Endothelial cell of umbilical vein (primary cell): ENCODE measurements around the gene KCNH6. TPM values are rescaled to one million over a fixed set of nuclear protein-coding genes. Genes with fewer than 3 reads are reported as not detected.

ENCODE experiments used
- BruUV-seq: library from RNA; stranded (reverse); fragments of 400-500 nt; replicated peaks from 2 replicates; lab custom pipeline; 2021; lab: Mats Ljungman, UMichigan
- CTCF ChIA-PET: fragments of 300-600, 350-600 bp; sonication (Branson Sonifier 250); formaldehyde crosslinking; loops from one replicate; lab custom pipeline; 2021; ENCODE audit warnings: antibody characterized with exemption, inconsistent platforms; lab: Charles Lee
- POLR2A ChIA-PET: fragments of 300-600, 350-600 bp; sonication (Branson Sonifier 250); formaldehyde crosslinking; loops from one replicate; lab custom pipeline; 2021; ENCODE audit warnings: antibody characterized with exemption, inconsistent platforms; lab: Charles Lee
- DNase-seq: peaks from one replicate; pipeline ENCODE4 v3.0.0-alpha.2; 2011; ENCODE audit warnings: low read depth, low spot score
- FAIRE-seq: peaks from 2 replicates; lab custom pipeline; 2011; peaks lifted over from hg19 to GRCh38; lab: Jason Lieb, UNC
- H2AFZ ChIP-seq: 2 replicates; pipeline ENCODE4 v1.6.0; 2012; ENCODE audit warnings: low read depth, low read length, control low read depth, inconsistent platforms
- H3K27ac ChIP-seq: 2 replicates; pipeline ENCODE4 v1.5.1; 2011; ENCODE audit warnings: low read depth, mild to moderate bottlenecking, control low read depth, low read length, moderate library complexity; ENCODE audit not compliant: insufficient read depth
- H3K27me3 ChIP-seq, 2 experiments: 2 replicates each; pipeline versions ENCODE4 v1.6.0 to v1.6.1; 2011; ENCODE audit warnings: low read length in 2 of 2, mixed read lengths in 1 of 2; ENCODE audit not compliant: control insufficient read depth in 2 of 2, insufficient read depth in 2 of 2
- H3K36me3 ChIP-seq, 2 experiments: 2 replicates in 1 of 2; 3 replicates in 1 of 2; pipeline ENCODE4 v1.5.1; 2011; ENCODE audit warnings: low read length in 2 of 2, mild to moderate bottlenecking in 1 of 2, moderate library complexity in 1 of 2; ENCODE audit not compliant: control insufficient read depth in 2 of 2, insufficient read depth in 2 of 2; ENCODE audit errors: extremely low read depth in 1 of 2
- H3K4me1 ChIP-seq: 3 replicates; pipeline ENCODE4 v1.5.1; 2011; ENCODE audit warnings: mild to moderate bottlenecking, low read length; ENCODE audit not compliant: control insufficient read depth, insufficient read depth; ENCODE audit errors: extremely low read depth
- H3K4me2 ChIP-seq: 2 replicates; pipeline ENCODE4 v1.6.1; 2011; ENCODE audit warnings: low read length, control low read depth, mixed read lengths; ENCODE audit not compliant: insufficient read depth
- H3K4me3 ChIP-seq, 3 experiments: fragments of 200-600 bp in 1 of 3; sonication (generic), shearing (Covaris generic) in 1 of 3; replicated peaks in 1 of 3; 2 replicates each; pipeline ENCODE4 v1.5.1; 2011 to 2016; ENCODE audit warnings: control low read depth in 3 of 3, low read length in 3 of 3, mild to moderate bottlenecking in 2 of 3, inconsistent platforms in 1 of 3, low read depth in 1 of 3, moderate library complexity in 1 of 3; ENCODE audit not compliant: insufficient read depth in 1 of 3
- H3K79me2 ChIP-seq: 2 replicates; pipeline ENCODE4 v1.6.0; 2012; ENCODE audit warnings: low read length, inconsistent platforms; ENCODE audit not compliant: control insufficient read depth, insufficient read depth
- H3K9ac ChIP-seq: replicated peaks from 2 replicates; pipeline ENCODE3; 2011; ENCODE audit warnings: low read length, control low read depth; ENCODE audit not compliant: insufficient read depth; ENCODE audit errors: extremely low read depth
- H3K9me1 ChIP-seq: replicated peaks from 3 replicates; pipeline ENCODE4 v1.6.0; 2011; ENCODE audit warnings: mild to moderate bottlenecking, low read length; ENCODE audit not compliant: control insufficient read depth, insufficient read depth; ENCODE audit errors: extremely low read depth
- H3K9me3 ChIP-seq: replicated peaks from 2 replicates; pipeline ENCODE4 v1.5.1; 2012; ENCODE audit warnings: low read length, inconsistent platforms; ENCODE audit not compliant: control insufficient read depth, insufficient read depth
- H4K20me1 ChIP-seq: replicated peaks from 2 replicates; pipeline ENCODE3; 2011; ENCODE audit warnings: mild to moderate bottlenecking, low read length; ENCODE audit not compliant: control insufficient read depth, insufficient read depth; ENCODE audit errors: extremely low read depth
- CTCF ChIP-seq, 2 donors: IDR thresholded peaks; 1 replicate in 1 of 2; 2 replicates in 1 of 2; pipeline ENCODE4 v1.5.1; 2011; ENCODE audit warnings: low read length in 2 of 2, mild to moderate bottlenecking in 2 of 2, moderate library complexity in 2 of 2, control low read depth in 1 of 2, inconsistent platforms in 1 of 2, low read depth in 1 of 2; ENCODE audit not compliant: insufficient read depth in 1 of 2; ENCODE audit errors: extremely low read depth in 1 of 2
- EZH2 ChIP-seq: IDR thresholded peaks from 2 replicates; pipeline ENCODE4 v1.6.1; 2012; ENCODE audit warnings: borderline replicate concordance, low read depth, mild to moderate bottlenecking, moderate library complexity, low read length, inconsistent platforms; ENCODE audit not compliant: severe bottlenecking
- FOS ChIP-seq: IDR thresholded peaks from 2 replicates; pipeline ENCODE4 v1.6.1; 2011; ENCODE audit warnings: mild to moderate bottlenecking, low read length, moderate library complexity, borderline replicate concordance; ENCODE audit not compliant: insufficient read depth
- GATA2 ChIP-seq: IDR thresholded peaks from 2 replicates; pipeline ENCODE4 v1.7.0; 2011; ENCODE audit warnings: low read depth, mild to moderate bottlenecking, moderate library complexity, mixed read lengths, low read length; ENCODE audit not compliant: insufficient read length, insufficient read depth
- JUN ChIP-seq: IDR thresholded peaks from 2 replicates; pipeline ENCODE4 v1.6.1; 2011; ENCODE audit warnings: borderline replicate concordance, low read depth; ENCODE audit not compliant: insufficient read length, insufficient read depth
- MAX ChIP-seq: IDR thresholded peaks from 2 replicates; pipeline ENCODE4 v1.6.1; 2011; ENCODE audit not compliant: insufficient read depth, insufficient read length
- MYC ChIP-seq: IDR thresholded peaks from one replicate; pipeline ENCODE4 v1.6.1; 2011; ENCODE audit warnings: mild to moderate bottlenecking, low read depth, low read length
- POLR2A ChIP-seq: IDR thresholded peaks from 2 replicates; pipeline ENCODE4 v1.6.1; 2012; ENCODE audit warnings: low read depth, mild to moderate bottlenecking, control low read depth, low read length
- POLR2AphosphoS5 ChIP-seq: IDR thresholded peaks from 2 replicates; pipeline ENCODE4 v1.6.1; 2012; ENCODE audit warnings: low read depth, mild to moderate bottlenecking, control low read depth, low read length, moderate library complexity; ENCODE audit not compliant: insufficient read depth
- dilution Hi-C: fragments of 300-500 bp; cut with MboI; formaldehyde crosslinking; loops from one replicate; pipeline ENCODE4 v1.15.0; 2019; ENCODE audit warnings: low sequenced_read_pairs; ENCODE audit not compliant: extremely low pct_ligation_motif_present
- intact Hi-C: fragments of 100-400 bp; cut with micrococcal nuclease; formaldehyde crosslinking; loops from one replicate; pipeline ENCODE4 v1.10.0; 2022
- polyA plus RNA-seq, 4 experiments: library from polyadenylated mRNA; depleted of rRNA in 3 of 4; stranded (reverse) in 3 of 4; unstranded in 1 of 4; fragments of >200 nt; gene quantifications; 2 replicates each; pipeline versions ENCODE4 v1.2.1 to v1.2.3, GENCODE V29; 2011 to 2012; ENCODE audit warnings: missing spikeins in 1 of 4
- total RNA-seq: library from RNA; stranded (reverse); gene quantifications from 2 replicates; pipeline ENCODE4 v1.2.3, GENCODE V29; 2021

The KCNH6 gene
- total and polyA plus RNA-seq, 2 donors (not counting 3 experiments of a cell fraction or from before 2014, with no cell fraction given), result 0.07 TPM; not detected in 1

GRCh38 chr17:63476459-63476853 lies 46.7 kb upstream of the KCNH6 start:
- dilution Hi-C loops, result no loop called here
- no peak overlapping the region for H2AFZ ChIP-seq

More at GRCh38 chr17:63476459-63476853, 46.7 kb upstream of the KCNH6 start:
- no TSS peak for BruUV-seq
- POLR2A ChIA-PET, result interaction anchor here (1.4 to 2.2 kb wide), 2 partner anchors 30 to 45 kb away, joined by 3 to 13 read pairs; partner anchors contain the start of gene CYB561
- H3K27me3 ChIP-seq, result no peaks in the 10 kb centered on the region
- no peak overlapping the region for H3K4me2 ChIP-seq
- TF ChIP-seq MYC, result no peak
- TF ChIP-seq CTCF (IDR thresholded peaks at IDR 0.05; ENCODE audit: extremely low read depth in 1 of 2, insufficient read depth in 1 of 2, low read depth in 1 of 2, low read length in 2 of 2), result no peak
- no peak for TF ChIP-seq POLR2A
- no peak for TF ChIP-seq MAX
- TF ChIP-seq GATA2, result no peak
- TF ChIP-seq EZH2, result no peak
- TF ChIP-seq JUN, result no peak
- TF ChIP-seq FOS, result no peak
- TF ChIP-seq POLR2AphosphoS5, result no peak
- DNase-seq (peak; percentile 18), FAIRE-seq (peak; percentile 21)
- H4K20me1 ChIP-seq, result no peaks in the 10 kb centered on the region
- H3K79me2 ChIP-seq, result no peaks in the 10 kb centered on the region
- no peaks in the 10 kb centered on the region for H3K9me3 ChIP-seq
- peaks cover 0 to 17% of the 10 kb centered on the region in 2 experiments for H3K36me3 ChIP-seq
- H3K9ac ChIP-seq, result no peak overlapping the region
- intact Hi-C loops, result no loop called here
- peaks cover 31% of the 10 kb centered on the region for H3K4me1 ChIP-seq
- no peaks in the 10 kb centered on the region for H3K9me1 ChIP-seq
- H3K4me3 ChIP-seq, result peak overlapping the region in 1 of 3 experiments; percentile 62
- CTCF ChIA-PET, result interaction anchor here (1.6 to 11.1 kb wide), 7 partner anchors 7 to 135 kb away, joined by 7 to 540 read pairs (median 31); partner anchors contain the start of gene CYB561
- no peak overlapping the region for H3K27ac ChIP-seq
